HG03097 (cell line): ENCODE data around the gene TNFAIP1.

Experiments used
- ATAC-seq: cut with Tn5 transposase; IDR thresholded peaks from one replicate; pipeline ENCODE4 v1.9.1; 2021; ENCODE audit not compliant: unreplicated experiment, low FRiP score

Gene TNFAIP1

DNA sequence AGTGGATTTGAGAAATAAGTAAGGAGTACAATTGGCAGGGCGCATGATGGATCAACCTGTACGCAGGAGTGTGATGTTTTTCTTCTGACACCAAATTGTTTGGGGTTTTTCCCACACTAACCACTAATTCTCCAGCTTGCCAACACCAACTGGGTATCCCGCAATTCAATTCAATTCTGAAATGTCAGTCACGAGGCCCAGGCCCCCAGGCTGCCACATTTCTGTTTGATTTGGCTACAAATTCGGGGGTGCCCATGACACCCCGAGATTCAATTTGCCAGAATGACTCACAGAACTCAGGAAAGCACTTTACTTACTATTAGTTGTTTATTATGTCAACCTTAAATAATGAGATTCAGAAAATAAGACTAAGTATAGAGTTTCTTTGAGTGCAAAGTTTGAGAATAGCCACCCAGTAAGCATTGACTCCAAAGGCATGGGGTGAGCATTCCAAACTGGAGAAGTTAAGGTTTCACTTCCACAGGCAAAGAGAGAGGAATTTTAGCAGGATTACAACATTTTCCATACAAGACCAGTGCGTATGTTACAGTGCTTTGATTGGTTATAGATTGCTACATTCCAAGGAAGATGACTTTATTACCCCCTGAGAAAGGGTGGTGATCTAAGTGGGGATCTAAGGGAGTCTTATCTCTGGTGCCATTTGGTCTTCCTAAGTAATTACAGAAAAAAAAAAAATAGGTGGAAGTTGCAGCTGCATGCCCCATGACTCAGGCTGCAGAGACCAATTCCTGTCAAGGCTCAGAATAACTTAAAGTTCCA is 59.0 kb downstream of the TNFAIP1 start:
- no peak for ATAC-seq

DNA sequence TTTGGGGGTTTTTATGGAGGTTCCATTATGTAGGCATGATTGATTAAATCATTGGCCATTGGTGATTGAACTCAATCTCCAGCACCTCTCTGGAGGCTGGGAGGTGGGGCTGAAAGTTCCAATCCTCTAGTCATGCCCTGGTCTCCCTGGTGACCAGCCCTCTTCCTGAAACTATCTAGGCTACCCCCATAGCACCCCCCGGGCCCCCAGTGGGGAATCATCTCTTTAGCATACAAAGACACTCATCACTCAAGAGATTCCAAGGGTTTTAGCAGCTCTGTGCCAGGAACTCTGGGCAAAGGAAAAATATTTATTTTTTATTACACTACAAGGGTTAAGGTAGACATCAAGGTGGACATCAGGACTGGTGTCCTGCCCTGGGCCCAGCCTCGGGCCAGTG is 59.9 kb downstream of the TNFAIP1 start:
- ATAC-seq = no peak

DNA sequence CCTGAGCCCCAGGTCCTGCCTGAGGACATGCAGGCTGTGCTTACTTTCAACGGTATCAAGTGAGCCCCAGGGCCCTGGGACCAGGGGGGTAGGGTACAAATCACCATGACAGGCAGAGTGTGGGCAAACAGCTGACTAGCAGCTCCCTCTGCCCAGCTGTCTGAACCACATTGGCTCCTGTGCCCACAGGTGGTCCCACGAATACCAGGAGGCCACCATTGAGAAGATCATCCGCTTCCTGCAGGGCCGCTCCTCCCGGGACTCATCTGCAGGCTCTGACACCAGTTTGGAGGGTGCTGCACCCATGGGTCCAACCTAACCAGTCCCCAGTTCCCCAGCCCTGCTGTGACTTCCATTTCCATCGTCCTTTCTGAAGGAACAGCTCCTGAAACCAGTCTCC is 60.4 kb downstream of the TNFAIP1 start:
- no peak for ATAC-seq
